ENCODE results near the gene C12orf76. TPM values are rescaled to one million over a fixed set of nuclear protein-coding genes. Genes with fewer than 3 reads are reported as not detected.
A peak's percentile ranks its signal among the peaks of the same experiment; 100 is the strongest.

C12orf76 gene
- total and polyA plus RNA-seq, 2 of the 13 experiments (the other 11 are each of a cell fraction or from before 2014, with no cell fraction given) = 15.8 to 38.4 TPM

GRCh38 chr12:110091136-110091711, 42.9 kb upstream of the C12orf76 start (continued):
- TF ChIP-seq ZEB1 (IDR thresholded peaks at IDR 0.05; ENCODE audit: insufficient replicate concordance, low read depth) = peak; percentile 99
- TF ChIP-seq ZNF615 (CRISPR knock-in tag; IDR thresholded peaks at IDR 0.05; ENCODE audit: borderline replicate concordance) = no peak
- no peak for TF ChIP-seq HDAC6 (IDR thresholded peaks at IDR 0.05; ENCODE audit: low read depth, low read length)
- TF ChIP-seq SSRP1 (CRISPR knock-in tag; IDR thresholded peaks at IDR 0.05) = no peak
- no peak for TF ChIP-seq TRAFD1 (CRISPR knock-in tag; IDR thresholded peaks at IDR 0.05; ENCODE audit: borderline replicate concordance)
- no peak for TF ChIP-seq ELF4 (CRISPR knock-in tag; IDR thresholded peaks at IDR 0.05; ENCODE audit: borderline replicate concordance)
- TF ChIP-seq ZNF276 (CRISPR knock-in tag; IDR thresholded peaks at IDR 0.05; ENCODE audit: low read depth) = no peak
- no peak for TF ChIP-seq MLX (CRISPR knock-in tag; IDR thresholded peaks at IDR 0.05)
- no peak for TF ChIP-seq KLF15 (CRISPR knock-in tag; IDR thresholded peaks at IDR 0.05; ENCODE audit: borderline replicate concordance)
- TF ChIP-seq EED (CRISPR knock-in tag; IDR thresholded peaks at IDR 0.05) = no peak
- TF ChIP-seq ZNF83 (CRISPR knock-in tag; IDR thresholded peaks at IDR 0.05; ENCODE audit: borderline replicate concordance) = no peak
- no peak; the same call in 1 of the 2 replicates for TF ChIP-seq ZFX (CRISPR knock-in tag; IDR thresholded peaks at IDR 0.05; ENCODE audit: low read depth)
- TF ChIP-seq BRF2 (CRISPR knock-in tag; IDR thresholded peaks at IDR 0.05) = no peak
- TF ChIP-seq ZBTB7B (CRISPR knock-in tag; IDR thresholded peaks at IDR 0.05) = peak; percentile 85
- no peak for TF ChIP-seq GABPB1 (CRISPR knock-in tag; IDR thresholded peaks at IDR 0.05)
- no peak for TF ChIP-seq ZNF138 (CRISPR knock-in tag; IDR thresholded peaks at IDR 0.05; ENCODE audit: low read depth)
- no peak for TF ChIP-seq ZNF549 (CRISPR knock-in tag; IDR thresholded peaks at IDR 0.05)
- TF ChIP-seq E2F2 (CRISPR knock-in tag; IDR thresholded peaks at IDR 0.05; ENCODE audit: borderline replicate concordance) = no peak
- no peak for TF ChIP-seq ZNF343 (CRISPR knock-in tag; IDR thresholded peaks at IDR 0.05)
- no peak for TF ChIP-seq REL (CRISPR knock-in tag; conservative IDR thresholded peaks at IDR 0.05)
- TF ChIP-seq SOX6 (IDR thresholded peaks at IDR 0.05) = no peak
- peak; percentile 95 for TF ChIP-seq SOX6 (CRISPR knock-in tag; IDR thresholded peaks at IDR 0.05)
- no peak for TF ChIP-seq IKZF4 (CRISPR knock-in tag; IDR thresholded peaks at IDR 0.05; ENCODE audit: borderline replicate concordance, low read depth, not compliant biosample characterization)
- TF ChIP-seq ETV5 (CRISPR knock-in tag; IDR thresholded peaks at IDR 0.05; ENCODE audit: borderline replicate concordance) = 0 out of 2 replicates have a peak, but pooled peaks have one; percentile 19
- no peak for TF ChIP-seq ZSCAN29 (CRISPR knock-in tag; conservative IDR thresholded peaks at IDR 0.05)

Measured in HepG2 (cell line).